Measurements from ENCODE around the gene PDZD2.

PDZD2 gene

DNA sequence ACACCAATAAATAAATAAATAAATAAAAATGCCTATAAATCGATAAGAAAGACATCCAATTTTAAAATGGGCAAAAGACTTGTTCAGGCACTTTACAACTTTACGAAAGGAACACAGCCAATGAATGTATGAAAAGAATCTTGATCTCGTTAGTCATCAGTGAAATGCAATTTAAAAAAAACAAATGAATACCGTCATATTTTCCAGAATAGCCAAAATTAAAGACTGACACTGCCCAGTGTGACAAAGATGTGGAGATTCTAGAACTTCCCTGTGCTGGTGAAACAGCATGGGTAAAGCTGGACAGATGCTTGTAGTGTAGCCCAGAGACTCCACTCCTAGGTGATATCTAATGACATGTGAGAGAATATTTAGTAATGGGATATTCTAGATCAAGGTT lies 408.1 kb downstream of the PDZD2 start:
- H3K4me3 ChIP-seq (ENCODE audit: control insufficient read depth, low read depth, low read length) = no peak overlapping the region
- TF ChIP-seq, protein P1, sequence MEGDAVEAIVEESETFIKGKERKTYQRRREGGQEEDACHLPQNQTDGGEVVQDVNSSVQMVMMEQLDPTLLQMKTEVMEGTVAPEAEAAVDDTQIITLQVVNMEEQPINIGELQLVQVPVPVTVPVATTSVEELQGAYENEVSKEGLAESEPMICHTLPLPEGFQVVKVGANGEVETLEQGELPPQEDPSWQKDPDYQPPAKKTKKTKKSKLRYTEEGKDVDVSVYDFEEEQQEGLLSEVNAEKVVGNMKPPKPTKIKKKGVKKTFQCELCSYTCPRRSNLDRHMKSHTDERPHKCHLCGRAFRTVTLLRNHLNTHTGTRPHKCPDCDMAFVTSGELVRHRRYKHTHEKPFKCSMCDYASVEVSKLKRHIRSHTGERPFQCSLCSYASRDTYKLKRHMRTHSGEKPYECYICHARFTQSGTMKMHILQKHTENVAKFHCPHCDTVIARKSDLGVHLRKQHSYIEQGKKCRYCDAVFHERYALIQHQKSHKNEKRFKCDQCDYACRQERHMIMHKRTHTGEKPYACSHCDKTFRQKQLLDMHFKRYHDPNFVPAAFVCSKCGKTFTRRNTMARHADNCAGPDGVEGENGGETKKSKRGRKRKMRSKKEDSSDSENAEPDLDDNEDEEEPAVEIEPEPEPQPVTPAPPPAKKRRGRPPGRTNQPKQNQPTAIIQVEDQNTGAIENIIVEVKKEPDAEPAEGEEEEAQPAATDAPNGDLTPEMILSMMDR (IDR thresholded peaks at IDR 0.05; ENCODE audit: control insufficient read depth, insufficient read depth, low read depth, low read length, missing control alignments) = no peak
- DNase-seq (ENCODE audit: low read depth) = no peak

DNA sequence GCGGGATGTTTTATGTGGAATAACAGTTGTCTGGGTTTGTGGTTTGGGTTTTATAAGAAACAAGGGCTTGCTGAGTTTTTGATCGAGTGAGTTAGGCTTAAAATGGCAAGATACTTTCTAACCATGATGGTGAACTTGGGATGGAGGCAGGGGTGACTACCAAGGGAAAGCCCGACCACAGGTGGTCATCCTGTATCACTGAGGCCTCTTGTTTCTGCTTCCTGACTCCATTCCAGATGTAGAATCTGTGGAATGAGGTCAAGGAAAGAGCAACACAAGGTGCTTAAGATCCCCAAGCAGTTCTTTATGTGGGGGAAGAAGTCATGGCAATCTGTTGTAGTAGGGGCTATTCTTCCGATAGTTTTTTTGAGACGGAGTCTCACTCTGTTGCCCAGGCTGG lies 412.9 kb downstream of the PDZD2 start:
- H3K4me3 ChIP-seq (ENCODE audit: control insufficient read depth, low read depth, low read length) = no peak overlapping the region
- DNase-seq (ENCODE audit: low read depth) = no peak
- TF ChIP-seq, protein P1 (IDR thresholded peaks at IDR 0.05; ENCODE audit: control insufficient read depth, insufficient read depth, low read depth, low read length, missing control alignments) = no peak

DNA sequence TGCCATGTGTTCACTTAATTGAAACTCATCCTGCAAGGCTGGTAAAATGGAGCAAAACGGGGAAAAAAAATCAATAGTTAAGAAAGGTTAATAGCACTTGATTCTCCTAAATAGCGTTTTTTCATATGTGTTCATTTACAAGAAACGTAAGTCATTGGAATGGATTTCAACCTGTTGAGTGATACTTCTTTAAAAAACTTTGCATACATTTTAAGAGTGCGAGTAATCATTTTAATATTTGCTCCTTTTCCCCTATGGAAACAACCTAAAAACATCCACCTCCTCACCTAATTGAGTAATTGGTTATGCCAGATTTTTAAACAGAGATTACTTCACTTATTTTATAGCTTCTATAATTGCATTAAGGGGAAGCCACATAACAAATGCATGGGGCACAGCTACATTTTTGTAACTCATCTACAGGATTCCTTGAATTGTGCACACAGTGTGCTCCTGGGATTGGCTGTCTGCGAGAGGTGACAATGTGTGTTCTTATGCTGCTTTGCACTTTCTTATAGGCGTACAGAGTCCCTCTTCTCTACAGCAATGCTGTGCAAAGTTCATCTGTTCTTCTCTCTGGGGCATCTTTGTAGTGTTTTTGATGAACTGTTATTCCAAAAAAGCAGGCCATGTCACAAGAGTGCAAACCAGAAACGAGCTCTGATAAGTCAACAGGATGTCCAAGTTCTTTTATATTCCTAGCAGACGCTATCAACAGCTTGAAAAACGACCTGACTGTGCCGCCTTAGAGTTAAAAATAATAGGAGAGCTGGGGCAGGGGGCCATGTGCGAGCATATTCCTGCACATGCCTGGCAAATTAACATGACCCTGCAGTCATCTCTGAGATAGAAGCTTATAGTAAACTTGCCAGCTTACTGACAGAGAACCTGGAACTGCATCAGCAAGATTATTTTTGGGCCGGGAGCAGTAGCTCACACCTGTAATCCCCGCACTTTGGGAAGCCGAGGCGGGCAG lies 417.2 kb downstream of the PDZD2 start:
- DNase-seq (ENCODE audit: low read depth) = no peak
- no peak overlapping the region for H3K4me3 ChIP-seq (ENCODE audit: control insufficient read depth, low read depth, low read length)
- TF ChIP-seq, protein P1 (IDR thresholded peaks at IDR 0.05; ENCODE audit: control insufficient read depth, insufficient read depth, low read depth, low read length, missing control alignments) = no peak

DNA sequence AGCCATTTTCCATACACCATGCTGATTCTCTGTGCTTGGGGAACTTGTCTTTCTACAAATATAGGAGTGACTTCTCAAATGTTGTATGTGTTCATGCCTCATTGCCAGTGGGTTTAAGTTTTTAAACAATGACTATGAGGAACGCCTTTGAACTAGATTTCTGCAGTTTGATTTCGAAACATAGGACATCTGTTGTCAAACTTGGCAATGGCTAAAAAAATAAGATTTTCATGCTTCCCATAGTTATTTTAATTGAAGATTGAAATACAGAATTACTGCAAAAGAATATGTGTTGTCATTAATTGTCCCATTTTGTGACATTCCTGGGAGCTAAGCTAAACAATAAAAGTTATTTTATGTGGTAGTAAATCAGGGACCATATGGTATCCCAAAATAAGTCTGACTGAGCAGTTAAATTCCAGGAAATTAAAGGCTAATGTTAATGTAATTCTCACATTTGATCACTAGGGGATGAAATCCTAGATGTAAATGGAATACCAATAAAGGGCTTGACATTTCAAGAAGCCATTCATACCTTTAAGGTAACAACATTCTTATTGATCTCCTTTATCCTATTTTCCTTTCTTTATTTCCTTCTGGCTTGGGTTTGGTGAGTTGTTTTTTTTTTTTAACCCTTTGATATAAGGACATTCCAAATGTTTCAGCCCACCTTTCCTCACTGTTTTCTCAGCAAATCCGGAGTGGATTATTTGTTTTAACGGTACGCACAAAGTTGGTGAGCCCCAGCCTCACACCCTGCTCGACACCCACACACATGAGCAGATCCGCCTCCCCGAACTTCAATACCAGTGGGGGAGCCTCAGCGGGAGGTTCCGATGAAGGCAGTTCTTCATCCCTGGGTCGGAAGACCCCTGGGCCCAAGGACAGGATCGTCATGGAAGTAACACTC lies 418.5 kb downstream of the PDZD2 start:
- no peak for DNase-seq (ENCODE audit: low read depth)
- TF ChIP-seq, protein P1 (IDR thresholded peaks at IDR 0.05; ENCODE audit: control insufficient read depth, insufficient read depth, low read depth, low read length, missing control alignments) = no peak
- no peak overlapping the region for H3K4me3 ChIP-seq (ENCODE audit: control insufficient read depth, low read depth, low read length)

DNA sequence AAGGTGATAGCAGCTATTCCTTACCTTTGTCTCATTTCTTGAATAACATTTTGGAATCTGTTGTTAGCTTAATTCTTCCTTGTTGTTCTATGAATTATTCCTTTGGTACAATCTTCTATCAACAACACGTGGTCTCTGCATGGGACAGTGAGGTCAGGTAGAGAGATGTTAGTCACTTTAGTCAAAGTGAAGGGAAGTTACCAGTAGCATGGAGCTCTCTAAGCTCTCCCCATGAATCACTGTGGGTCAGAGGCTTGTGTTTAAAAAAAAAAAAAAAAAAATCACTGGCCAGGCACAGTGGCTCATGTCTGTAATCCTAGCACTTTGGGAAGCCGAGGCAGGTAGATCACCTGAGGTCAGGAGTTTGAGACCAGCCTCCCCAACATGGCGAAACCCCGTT lies 419.2 kb downstream of the PDZD2 start:
- TF ChIP-seq, protein P1 (IDR thresholded peaks at IDR 0.05; ENCODE audit: control insufficient read depth, insufficient read depth, low read depth, low read length, missing control alignments) = no peak
- no peak for DNase-seq (ENCODE audit: low read depth)
- no peak overlapping the region for H3K4me3 ChIP-seq (ENCODE audit: control insufficient read depth, low read depth, low read length)

DNA sequence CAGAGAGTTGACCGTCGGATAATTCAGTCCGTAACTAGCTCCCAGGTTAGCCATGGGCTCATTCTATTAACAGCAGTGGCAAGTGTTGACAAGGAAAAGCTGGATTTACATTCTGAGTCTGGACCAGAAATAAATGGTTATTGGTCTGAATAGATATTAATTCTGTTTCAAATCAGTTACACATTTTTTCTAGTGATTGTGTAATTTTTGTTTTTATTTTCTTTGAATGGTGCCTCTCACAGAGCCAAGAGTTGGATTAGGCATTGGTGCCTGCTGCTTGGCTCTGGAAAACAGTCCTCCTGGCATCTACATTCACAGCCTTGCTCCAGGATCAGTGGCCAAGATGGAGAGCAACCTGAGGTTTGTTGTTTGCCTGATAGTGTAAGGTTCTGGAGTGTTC lies 420.1 kb downstream of the PDZD2 start:
- TF ChIP-seq, protein P1 (IDR thresholded peaks at IDR 0.05; ENCODE audit: control insufficient read depth, insufficient read depth, low read depth, low read length, missing control alignments) = no peak
- DNase-seq (ENCODE audit: low read depth) = no peak
- H3K4me3 ChIP-seq (ENCODE audit: control insufficient read depth, low read depth, low read length) = no peak overlapping the region
